ENCODE data around the gene ASAP3.

DNA sequence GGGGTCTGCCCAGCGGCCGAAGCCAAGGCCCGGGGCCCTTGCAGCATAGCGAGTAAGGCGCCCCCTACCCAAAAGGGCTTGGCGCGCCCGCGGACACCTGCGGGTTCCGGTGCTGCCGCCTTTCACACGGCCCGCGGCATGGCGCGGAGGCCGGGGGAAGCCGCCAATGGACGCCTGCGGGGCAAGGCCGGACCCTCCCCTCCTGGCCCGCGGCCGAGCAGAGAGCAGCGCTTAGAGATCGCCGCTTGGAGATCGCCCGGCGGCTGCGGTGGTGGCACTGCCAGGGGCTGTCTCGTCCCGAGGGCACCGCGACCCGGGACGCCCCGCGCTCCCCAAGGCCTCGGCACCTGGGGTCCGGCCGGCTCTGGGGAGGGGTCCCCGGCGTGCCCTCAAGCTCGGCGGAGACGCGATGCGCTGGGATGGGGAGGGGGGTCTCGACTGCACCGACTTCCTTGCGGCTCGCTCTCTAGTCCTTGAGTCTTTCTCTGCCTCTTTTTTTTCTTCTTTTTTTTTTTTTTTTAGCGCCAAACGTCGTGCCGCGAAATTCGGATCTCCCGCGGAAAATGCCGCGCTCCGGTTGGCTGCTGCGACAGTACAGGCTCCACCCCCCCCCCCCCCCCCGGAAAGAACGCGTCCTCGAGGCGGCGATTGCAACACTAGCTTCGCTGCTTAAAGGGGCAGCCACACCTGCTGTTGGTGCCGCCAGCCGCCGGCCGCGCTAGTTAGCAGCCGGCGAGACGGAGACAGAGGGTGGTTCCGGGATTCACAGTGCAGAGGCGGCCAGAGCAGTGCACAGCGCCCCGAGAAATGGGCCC, 47.0 kb upstream of the ASAP3 start, which contains the start of gene E2F2:
- TF ChIP-seq EZH2phosphoT487 (IDR thresholded peaks at IDR 0.05; ENCODE audit: insufficient read depth, low read depth), result no peak
- no peak for TF ChIP-seq EZH2 (IDR thresholded peaks at IDR 0.05; ENCODE audit: insufficient read depth, poor library complexity, severe bottlenecking)

All from GM23248 (cell line).